K562 (cell line): ENCODE measurements around the gene MTA2. TPM values are rescaled to one million over a fixed set of nuclear protein-coding genes. Genes with fewer than 3 reads are reported as not detected.

Source experiments
- BACH1 ChIP-seq: fragments of 200-800 bp; sonication (Bioruptor generic); IDR thresholded peaks from 2 replicates; pipeline ENCODE4 v1.6.1; 2016; ENCODE audit warnings: missing genetic modification characterization, missing compliant biosample characterization
- BRF2 ChIP-seq: IDR thresholded peaks from 3 replicates; pipeline ENCODE4 v1.6.1; 2011; ENCODE audit warnings: borderline replicate concordance, mild to moderate bottlenecking; ENCODE audit not compliant: insufficient read length, insufficient read depth
- C11orf30 ChIP-seq: fragments of 450-650 bp; IDR thresholded peaks from 2 replicates; pipeline ENCODE4 v1.6.1; 2016; ENCODE audit warnings: low read depth, mild to moderate bottlenecking
- CHD1 ChIP-seq: fragments of 200-600 bp; sonication (generic); IDR thresholded peaks from one replicate; pipeline ENCODE4 v1.6.1; 2012; ENCODE audit warnings: mild to moderate bottlenecking, moderate library complexity, low read length, inconsistent platforms
- E2F3 ChIP-seq: fragments of 250-450 bp; sonication (Bioruptor Pico); IDR thresholded peaks from 2 replicates; pipeline ENCODE4 v1.4.0; 2020; ENCODE audit warnings: mild to moderate bottlenecking
- GMEB1 ChIP-seq: fragments of 250-450 bp; sonication (Bioruptor Pico); IDR thresholded peaks from 2 replicates; pipeline ENCODE4 v1.4.0; 2020; ENCODE audit warnings: mild to moderate bottlenecking
- HMG20B ChIP-seq: fragments of 250-450 bp; sonication (Bioruptor Pico); IDR thresholded peaks from 2 replicates; pipeline ENCODE4 v1.5.0; 2021; ENCODE audit warnings: mild to moderate bottlenecking
- KLF6 ChIP-seq: fragments of 250-450 bp; sonication (Bioruptor Pico); IDR thresholded peaks from 2 replicates; pipeline ENCODE4 v1.4.0; 2020; ENCODE audit warnings: mild to moderate bottlenecking, moderate library complexity, borderline replicate concordance
- MAZ ChIP-seq, 2 experiments: fragments of 450-650 bp in 1 of 2; sonication (generic) in 1 of 2; formaldehyde crosslinking; IDR thresholded peaks in 1 of 2; conservative IDR thresholded peaks in 1 of 2; 2 replicates each; pipeline versions ENCODE4 v1.4.0 to v1.5.0; 2020; ENCODE audit warnings: mild to moderate bottlenecking in 1 of 2, missing genetic modification reagents in 1 of 2
- MLLT1 ChIP-seq, 2 experiments: fragments of 450-650 bp; IDR thresholded peaks; 2 replicates each; pipeline ENCODE4 v1.6.1; 2016
- NFIC ChIP-seq: fragments of 450-650 bp; IDR thresholded peaks from 2 replicates; pipeline ENCODE4 v1.6.1; 2017; ENCODE audit warnings: mild to moderate bottlenecking, inconsistent platforms
- NFIX ChIP-seq: fragments of 250-450 bp; sonication (Bioruptor Pico); IDR thresholded peaks from 2 replicates; pipeline ENCODE4 v1.4.0; 2020; ENCODE audit warnings: low read depth, mild to moderate bottlenecking, moderate library complexity
- NR3C1 ChIP-seq: sonication (generic); formaldehyde crosslinking; IDR thresholded peaks from 2 replicates; pipeline ENCODE4 v1.8.1; 2022; ENCODE audit warnings: missing genetic modification reagents
- SIRT6 ChIP-seq: IDR thresholded peaks from one replicate; pipeline ENCODE4 v1.6.1; 2012; ENCODE audit warnings: low read depth, mild to moderate bottlenecking, control low read depth, inconsistent platforms, low read length, moderate library complexity
- TCF15 ChIP-seq: fragments of 250-450 bp; sonication (Bioruptor Pico); IDR thresholded peaks from 2 replicates; pipeline ENCODE4 v1.8.0; 2022; ENCODE audit warnings: moderate library complexity, mild to moderate bottlenecking, inconsistent platforms
- TOE1 ChIP-seq, 2 experiments: fragments of 450-650 bp in 1 of 2; sonication (generic) in 1 of 2; formaldehyde crosslinking in 1 of 2; IDR thresholded peaks; 2 replicates each; pipeline versions ENCODE4 v1.7.1 to v1.8.0; 2016 to 2022; ENCODE audit warnings: borderline replicate concordance in 2 of 2, mild to moderate bottlenecking in 2 of 2, antibody characterized with exemption in 1 of 2, inconsistent platforms in 1 of 2, low read depth in 1 of 2, missing genetic modification reagents in 1 of 2, moderate library complexity in 1 of 2
- U2AF1 ChIP-seq: fragments of 200-400 bp; formaldehyde crosslinking; optimal IDR thresholded peaks from 2 replicates; pipeline ENCODE3; 2017; ENCODE audit warnings: mild to moderate bottlenecking, low read depth, low read length, moderate library complexity
- ZBTB12 ChIP-seq: fragments of 250-450 bp; sonication (Bioruptor Pico); IDR thresholded peaks from 2 replicates; pipeline ENCODE4 v1.4.0; 2020
- ZNF143 ChIP-seq: sonication (generic); formaldehyde crosslinking; IDR thresholded peaks from 2 replicates; pipeline ENCODE4 v1.9.0; 2022; ENCODE audit warnings: mild to moderate bottlenecking, missing genetic modification reagents
- ZNF384 ChIP-seq: IDR thresholded peaks from 2 replicates; pipeline ENCODE4 v1.6.1; 2012; ENCODE audit warnings: low read depth, low read length, improper control_type of control experiment
- ZNF584 ChIP-seq: fragments of 200-800 bp; sonication (Bioruptor generic); IDR thresholded peaks from 2 replicates; pipeline ENCODE4 v1.6.1; 2016; ENCODE audit warnings: low read depth, mild to moderate bottlenecking, missing genetic modification characterization, missing compliant biosample characterization
- polyA plus RNA-seq, 8 experiments: library from polyadenylated mRNA; depleted of rRNA in 4 of 8; stranded (reverse) in 5 of 8; unstranded in 3 of 8; fragments of >200 nt; fragmentation: Nextera tagmentation in 2 of 8; fragmentation: Illumina TruSeq in 1 of 8; extraction: Ambion mirVana in 2 of 8; extraction: Trizol in 1 of 8; gene quantifications; 2 replicates each; pipeline versions ENCODE4 v1.2.1 to v1.2.3, GENCODE V29; 2011 to 2014; ENCODE audit warnings: inconsistent platforms in 1 of 8, missing spikeins in 1 of 8
- total RNA-seq, 7 experiments: library from RNA; depleted of rRNA in 6 of 7; stranded (reverse); fragments of >200 nt in 6 of 7; fragmentation: Illumina TruSeq in 2 of 7; extraction: Trizol in 2 of 7; gene quantifications; 2 replicates each; pipeline versions ENCODE4 v1.2.1 to v1.2.3, GENCODE V29; 2011 to 2021; ENCODE audit warnings: low replicate concordance in 1 of 7

The MTA2 gene
- total and polyA plus RNA-seq, 9 of the 15 experiments (the other 6 are each of a cell fraction or from before 2014, with no cell fraction given) = 6.2 to 220 (median 172) TPM

- TF ChIP-seq BRF2 (no peak), ZNF143 (no peak), C11orf30 (peak; percentile 60), BACH1 (tag) (no peak), MAZ (CRISPR knock-in tag; conservative IDR thresholded peaks at IDR 0.05 in 1 of 2, IDR thresholded peaks at IDR 0.05 in 1 of 2) (peak; percentile 84 to 88), ZBTB12 (peak; percentile 91), NR3C1 (no peak), NFIX (CRISPR knock-in tag) (no peak), NFIC (peak; percentile 60), TOE1 (IDR thresholded peaks at IDR 0.05; ENCODE audit: borderline replicate concordance) (peak; percentile 65; the same call in 1 of the 2 replicates), TOE1 (CRISPR knock-in tag; IDR thresholded peaks at IDR 0.05; ENCODE audit: borderline replicate concordance, low read depth) (no peak), E2F3 (peak; percentile 71; the same call in 1 of the 2 replicates), KLF6 (CRISPR knock-in tag) (no peak), TCF15 (0 out of 2 replicates have a peak, but pooled peaks have one; percentile 17), CHD1 (no peak), GMEB1 (CRISPR knock-in tag) (peak; percentile 47; the same call in 1 of the 2 replicates), U2AF1 (no peak), ZNF384 (no peak), SIRT6 (no peak), MLLT1 (IDR thresholded peaks at IDR 0.05) (0 out of 4 replicates have a peak, but pooled peaks of 1 of the 2 experiments have one; percentile 69), ZNF584 (CRISPR knock-in tag) (no peak), HMG20B (CRISPR knock-in tag) (no peak)
These were observed 20.2 kb upstream of the MTA2 start, which contains the start of gene B3GAT3 (continued) for GRCh38 chr11:62621567-62622470.
